Activated naive CD4-positive, alpha-beta T cell treated with Interleukin-2 at 50 U/mL for 16 hours (primary cell): ENCODE results near the gene WNT3A.

ENCODE experiments used
- DNase-seq: peaks from one replicate; pipeline ENCODE4 v3.0.0-alpha.2; 2020

The WNT3A gene

GRCh38 chr1:227999056-227999930, 7.5 kb upstream of the WNT3A start:
- peak; percentile 71 for DNase-seq

- DNase-seq = no peak
Measured at GRCh38 chr1:228000416-228000815, 6.4 kb upstream of the WNT3A start.

- no peak for DNase-seq
Measured at GRCh38 chr1:228000836-228001563, 5.8 kb upstream of the WNT3A start.

GRCh38 chr1:228001738-228002535, 4.9 kb upstream of the WNT3A start:
- no peak for DNase-seq

- DNase-seq = no peak
Measured at GRCh38 chr1:228002792-228003191, 4.0 kb upstream of the WNT3A start.

- DNase-seq = no peak
Measured at GRCh38 chr1:228003461-228004330, 3.1 kb upstream of the WNT3A start.

GRCh38 chr1:228004331-228004855, 2.4 kb upstream of the WNT3A start:
- no peak for DNase-seq

GRCh38 chr1:228004856-228005462, 1.8 kb upstream of the WNT3A start:
- no peak for DNase-seq

- DNase-seq = no peak
Measured at GRCh38 chr1:228005511-228006033, 1.2 kb upstream of the WNT3A start.

- DNase-seq = no peak
Measured at GRCh38 chr1:228006034-228006785, 588 bp upstream of the WNT3A start.

- no peak for DNase-seq
Measured at GRCh38 chr1:228007049-228007800, 427 bp downstream of the WNT3A start.

GRCh38 chr1:228007801-228008341, 1.1 kb downstream of the WNT3A start:
- no peak for DNase-seq

GRCh38 chr1:228008391-228009115, 1.8 kb downstream of the WNT3A start:
- no peak for DNase-seq

GRCh38 chr1:228009116-228009827, 2.5 kb downstream of the WNT3A start:
- DNase-seq = no peak

- no peak for DNase-seq
Measured at GRCh38 chr1:228009828-228010775, 3.3 kb downstream of the WNT3A start.

- no peak for DNase-seq
Measured at GRCh38 chr1:228010921-228011320, 4.1 kb downstream of the WNT3A start.
